Upper lobe of right lung (tissue), 1 donor: Measurements from ENCODE around the gene IKZF4. TPM values are rescaled to one million over a fixed set of nuclear protein-coding genes. Genes with fewer than 3 reads are reported as not detected.
"Not testable (repeated sequence)": the region's sequence is repeated elsewhere in the genome, so short reads cannot be mapped to it uniquely, and the experiment has no call there.

Source experiments
- ATAC-seq: fragments of 200-7000 bp; cut with Tn5 transposase; one replicate; pipeline ENCODE4 v1.9.1; 2020; ENCODE audit warnings: mild to moderate bottlenecking, moderate library complexity
- DNase-seq: peaks from one replicate; pipeline ENCODE4 v3.0.0-alpha.2; 2020
- H3K27ac ChIP-seq: fragments of 200-600 bp; one replicate; pipeline ENCODE4 v1.8.0; 2022
- H3K27me3 ChIP-seq: fragments of 200-600 bp; one replicate; pipeline ENCODE4 v1.8.0; 2022; ENCODE audit warnings: mild to moderate bottlenecking
- H3K36me3 ChIP-seq: fragments of 200-600 bp; one replicate; pipeline ENCODE4 v1.8.0; 2022
- H3K4me1 ChIP-seq: fragments of 200-600 bp; one replicate; pipeline ENCODE4 v1.8.0; 2022
- H3K4me3 ChIP-seq: fragments of 200-600 bp; one replicate; pipeline ENCODE4 v1.8.0; 2022; ENCODE audit warnings: mild to moderate bottlenecking
- H3K9me3 ChIP-seq: fragments of 200-600 bp; one replicate; pipeline ENCODE4 v1.8.0; 2022
- CTCF ChIP-seq: fragments of 200-600 bp; IDR thresholded peaks from one replicate; pipeline ENCODE4 v1.8.0; 2022; ENCODE audit warnings: antibody characterized with exemption
- intact Hi-C: fragments of 100-400 bp; cut with DNase I; formaldehyde crosslinking; loops from one replicate; pipeline ENCODE4 v1.11.0; 2022
- total RNA-seq: library from RNA; stranded (reverse); fragmentation: NEBNext Ultra II Directional; extraction: Animal tissue kit (Norgen Biotek cat#: 25700); gene quantifications from one replicate; pipeline ENCODE4 v1.2.1, GENCODE V29; 2021
- donor health status: DM: no; HTN: yes; CAD: no; lungs with severe emphysema.

IKZF4 gene
- total RNA-seq, 1 donor from 2014 or later, result 10.5 TPM

GRCh38 chr12:56042843-56043242 is 22.0 kb downstream of the IKZF4 start:
- Histone ChIP-seq H3K4me1 (peaks cover 19% of the 10 kb centered on the region), H3K27ac (peak overlapping the region; percentile 94), H3K27me3 (no peaks in the 10 kb centered on the region), H3K9me3 (no peaks in the 10 kb centered on the region), H3K4me3 (peak overlapping the region; percentile 87), H3K36me3 (peaks cover 38% of the 10 kb centered on the region)
- intact Hi-C loops, result loop anchor here (10.0 kb wide), 1 partner anchor 48 kb away; the partner anchor contains the start of gene SUOX
- no peak for DNase-seq
- TF ChIP-seq CTCF, result no peak
- ATAC-seq, result no peak

- Histone ChIP-seq H3K27ac (no peak overlapping the region), H3K9me3 (no peaks in the 10 kb centered on the region), H3K4me1 (peaks cover 15% of the 10 kb centered on the region), H3K4me3 (no peak overlapping the region), H3K27me3 (no peaks in the 10 kb centered on the region), H3K36me3 (peaks cover 38% of the 10 kb centered on the region)
- no peak for ATAC-seq
- no peak for DNase-seq
- intact Hi-C loops, result loop anchor here (10.0 kb wide), 1 partner anchor 51 kb away; the partner anchor contains the start of gene SUOX
- TF ChIP-seq CTCF, result no peak
These were observed 25.4 kb downstream of the IKZF4 start for GRCh38 chr12:56046027-56046780.

- intact Hi-C loops, result no loop called here
- Histone ChIP-seq H3K27ac (no peak overlapping the region), H3K4me1 (no peaks in the 10 kb centered on the region), H3K4me3 (no peak overlapping the region), H3K9me3 (no peaks in the 10 kb centered on the region), H3K27me3 (no peaks in the 10 kb centered on the region), H3K36me3 (no peaks in the 10 kb centered on the region)
- no peak for TF ChIP-seq CTCF
- DNase-seq (no peak), ATAC-seq (no peak)
These were observed 32.6 kb downstream of the IKZF4 start for GRCh38 chr12:56053407-56053893.

GRCh38 chr12:56059964-56060363 is 39.1 kb downstream of the IKZF4 start:
- H3K4me3 ChIP-seq, H3K27me3 ChIP-seq, H3K9me3 ChIP-seq, H3K27ac ChIP-seq, H3K36me3 ChIP-seq, ATAC-seq, DNase-seq, intact Hi-C loops, H3K4me1 ChIP-seq: not testable (repeated sequence)

GRCh38 chr12:56061982-56062381 is 41.1 kb downstream of the IKZF4 start:
- Histone ChIP-seq H3K4me3 (no peak overlapping the region), H3K9me3 (no peaks in the 10 kb centered on the region), H3K27me3 (no peaks in the 10 kb centered on the region), H3K36me3 (no peaks in the 10 kb centered on the region), H3K27ac (no peak overlapping the region), H3K4me1 (no peaks in the 10 kb centered on the region)
- no peak for ATAC-seq
- intact Hi-C loops, result no loop called here
- DNase-seq, result no peak
- TF ChIP-seq CTCF, result no peak

- no peak overlapping the region for H3K4me3 ChIP-seq
- intact Hi-C loops, result no loop called here
- H3K36me3 ChIP-seq, result no peaks in the 10 kb centered on the region
- no peak for TF ChIP-seq CTCF
- no peak overlapping the region for H3K27ac ChIP-seq
- DNase-seq, result no peak
- H3K27me3 ChIP-seq, result no peaks in the 10 kb centered on the region
- no peaks in the 10 kb centered on the region for H3K4me1 ChIP-seq
- H3K9me3 ChIP-seq, result no peaks in the 10 kb centered on the region
- ATAC-seq, result no peak
These were observed 42.2 kb downstream of the IKZF4 start for GRCh38 chr12:56062996-56063395.
